Measurements from ENCODE around the gene SND1. TPM values are rescaled to one million over a fixed set of nuclear protein-coding genes. Genes with fewer than 3 reads are reported as not detected.

Gene SND1
- total and polyA plus RNA-seq, 12 donors, result 58.9 to 266 (median 132) TPM

DNA sequence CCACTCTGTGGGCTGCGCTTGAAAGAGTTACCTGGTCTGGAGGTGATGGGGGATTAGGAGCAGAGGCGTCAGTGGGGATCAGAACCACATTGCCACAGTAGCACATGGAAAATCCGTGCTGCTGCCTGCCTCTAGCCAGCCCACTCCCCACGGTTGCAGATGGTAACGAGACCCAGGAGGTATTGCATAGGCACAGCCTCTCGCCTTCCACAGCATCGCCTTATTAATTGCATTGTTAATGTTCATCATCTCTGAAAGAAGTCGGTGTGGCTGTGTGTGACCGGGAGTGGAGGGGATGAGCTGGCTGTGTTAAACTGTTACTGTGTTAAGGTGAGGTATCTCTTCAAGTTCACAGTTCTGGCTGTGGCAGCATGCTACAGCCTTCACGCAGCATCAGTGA lies 414.4 kb downstream of the SND1 start:
- Histone ChIP-seq H3K27me3 (no peaks in the 10 kb centered on the region), H3K9me3 (replicated peaks in 1 of 3) (no peaks in the 10 kb centered on the region), H3K4me1 (replicated peaks in 1 of 2) (no peaks in the 10 kb centered on the region), H3K36me3 (replicated peaks in 1 of 2) (no peaks in the 10 kb centered on the region), H3K4me3 (no peak overlapping the region), H3K27ac (no peak overlapping the region)
- 94 to 96% (median 95%) methylated on average over 10 of the region's 10 CpGs for WGBS, 4 donors
- intact Hi-C loops (cut with DNase I), result no loop called here
- TF ChIP-seq, protein P1, sequence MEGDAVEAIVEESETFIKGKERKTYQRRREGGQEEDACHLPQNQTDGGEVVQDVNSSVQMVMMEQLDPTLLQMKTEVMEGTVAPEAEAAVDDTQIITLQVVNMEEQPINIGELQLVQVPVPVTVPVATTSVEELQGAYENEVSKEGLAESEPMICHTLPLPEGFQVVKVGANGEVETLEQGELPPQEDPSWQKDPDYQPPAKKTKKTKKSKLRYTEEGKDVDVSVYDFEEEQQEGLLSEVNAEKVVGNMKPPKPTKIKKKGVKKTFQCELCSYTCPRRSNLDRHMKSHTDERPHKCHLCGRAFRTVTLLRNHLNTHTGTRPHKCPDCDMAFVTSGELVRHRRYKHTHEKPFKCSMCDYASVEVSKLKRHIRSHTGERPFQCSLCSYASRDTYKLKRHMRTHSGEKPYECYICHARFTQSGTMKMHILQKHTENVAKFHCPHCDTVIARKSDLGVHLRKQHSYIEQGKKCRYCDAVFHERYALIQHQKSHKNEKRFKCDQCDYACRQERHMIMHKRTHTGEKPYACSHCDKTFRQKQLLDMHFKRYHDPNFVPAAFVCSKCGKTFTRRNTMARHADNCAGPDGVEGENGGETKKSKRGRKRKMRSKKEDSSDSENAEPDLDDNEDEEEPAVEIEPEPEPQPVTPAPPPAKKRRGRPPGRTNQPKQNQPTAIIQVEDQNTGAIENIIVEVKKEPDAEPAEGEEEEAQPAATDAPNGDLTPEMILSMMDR (IDR thresholded peaks at IDR 0.05), result no peak
- no peak for TF ChIP-seq POLR2A (IDR thresholded peaks at IDR 0.05)
- DNase-seq, result no peak

DNA sequence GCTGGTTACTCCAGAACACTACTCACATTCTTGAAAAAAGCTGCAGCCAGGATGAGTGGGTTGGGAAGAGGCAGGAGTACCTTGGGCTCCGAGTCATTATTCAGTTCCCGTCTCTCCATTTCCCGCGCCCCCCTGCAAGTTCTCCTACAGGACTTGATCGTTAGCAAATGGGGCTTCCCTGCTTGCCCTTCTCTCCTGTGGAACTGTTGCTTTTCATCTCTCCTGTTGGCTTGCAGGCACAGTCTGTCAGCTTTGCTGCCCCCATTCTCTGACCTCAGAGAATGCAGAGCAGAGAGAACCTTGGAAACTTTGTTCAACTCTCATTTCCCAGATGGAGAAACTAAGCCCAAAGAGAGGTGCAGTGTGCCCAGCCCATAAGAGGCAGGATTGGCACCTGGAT lies 414.9 kb downstream of the SND1 start:
- Histone ChIP-seq H3K27me3 (no peaks in the 10 kb centered on the region), H3K27ac (no peak overlapping the region), H3K4me1 (replicated peaks in 1 of 2) (no peaks in the 10 kb centered on the region), H3K36me3 (replicated peaks in 1 of 2) (no peaks in the 10 kb centered on the region), H3K9me3 (replicated peaks in 1 of 3) (no peaks in the 10 kb centered on the region), H3K4me3 (no peak overlapping the region)
- TF ChIP-seq POLR2A (IDR thresholded peaks at IDR 0.05), result no peak
- TF ChIP-seq, protein P1 (IDR thresholded peaks at IDR 0.05), result no peak
- WGBS, 4 donors, result 62 to 86% (median 72%) methylated on average over 5 of the region's 5 CpGs
- DNase-seq, result no peak
- intact Hi-C loops (cut with DNase I), result no loop called here

DNA sequence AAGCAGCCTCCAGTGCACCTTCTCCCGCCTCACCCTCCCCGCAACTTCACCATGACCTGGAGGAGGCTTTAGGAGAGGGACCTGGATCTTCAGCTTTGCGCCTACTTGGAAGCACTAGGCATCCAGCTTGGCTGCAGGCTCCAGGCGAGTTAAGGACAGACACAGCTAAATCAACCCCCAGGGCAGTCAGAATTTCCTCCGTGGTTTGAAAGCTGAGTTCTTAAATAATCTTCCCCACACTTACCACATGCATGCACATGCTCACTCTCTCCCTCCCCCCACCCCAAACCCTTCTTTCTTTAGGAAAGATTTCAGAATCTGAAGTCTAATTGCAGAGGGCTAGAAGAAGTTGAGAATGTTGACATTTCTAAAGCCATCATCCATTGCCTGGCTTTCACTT lies 416.0 kb downstream of the SND1 start:
- Histone ChIP-seq H3K36me3 (replicated peaks in 1 of 2) (no peaks in the 10 kb centered on the region), H3K27me3 (no peaks in the 10 kb centered on the region), H3K9me3 (replicated peaks in 1 of 3) (no peaks in the 10 kb centered on the region), H3K4me1 (replicated peaks in 1 of 2) (no peaks in the 10 kb centered on the region), H3K4me3 (no peak overlapping the region), H3K27ac (no peak overlapping the region)
- TF ChIP-seq POLR2A (IDR thresholded peaks at IDR 0.05), result no peak
- TF ChIP-seq, protein P1 (IDR thresholded peaks at IDR 0.05), result no peak
- 88 to 91% (median 90%) methylated on average over 5 of the region's 5 CpGs for WGBS, 4 donors
- intact Hi-C loops (cut with DNase I), result no loop called here
- no peak for DNase-seq

DNA sequence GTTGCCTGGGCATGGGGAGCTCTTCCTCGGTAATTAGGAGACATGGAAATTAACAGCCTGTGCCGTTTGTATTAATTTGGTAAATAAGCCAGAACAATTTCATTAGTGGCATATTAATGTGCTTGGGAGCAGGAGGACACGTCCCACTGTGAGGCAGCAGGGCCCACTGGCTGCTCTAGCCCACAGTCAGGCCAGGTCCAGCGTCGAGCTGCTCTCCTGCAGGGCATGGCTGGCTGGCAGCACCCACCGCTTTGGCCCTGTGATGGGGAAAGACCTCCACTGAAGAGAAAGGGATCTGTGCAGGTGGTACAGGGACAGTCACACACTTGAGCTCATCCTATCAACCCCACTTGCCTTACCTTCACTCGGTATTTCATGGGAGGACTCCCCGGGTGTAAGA lies 416.8 kb downstream of the SND1 start:
- TF ChIP-seq, protein P1 (IDR thresholded peaks at IDR 0.05), result no peak
- H3K9me3 ChIP-seq (replicated peaks in 1 of 3), result no peaks in the 10 kb centered on the region
- no peaks in the 10 kb centered on the region for H3K4me1 ChIP-seq (replicated peaks in 1 of 2)
- intact Hi-C loops (cut with DNase I), result no loop called here
- DNase-seq, result no peak
- 77 to 94% (median 93%) methylated on average over 5 to 8 of the region's 8 CpGs for WGBS, 4 donors
- H3K27ac ChIP-seq, result no peak overlapping the region
- no peak overlapping the region for H3K4me3 ChIP-seq
- no peaks in the 10 kb centered on the region for H3K27me3 ChIP-seq
- no peaks in the 10 kb centered on the region for H3K36me3 ChIP-seq (replicated peaks in 1 of 2)
